OCI-LY3 (cell line): ENCODE data around the gene TBATA.

Experiments
- EZH2phosphoT487 ChIP-seq: fragments of 200-600 bp; shearing (Covaris generic); IDR thresholded peaks from 2 replicates; pipeline ENCODE4 v1.6.1; 2018; ENCODE audit warnings: antibody characterized with exemption, mixed run types, low read depth
- TF ChIP-seq, protein P1 (sequence below): fragments of 200-600, 300-600 bp; sonication (generic); IDR thresholded peaks from 2 replicates; pipeline ENCODE4 v1.5.1; 2014; ENCODE audit warnings: antibody characterized with exemption, low read length, low read depth

DNA sequence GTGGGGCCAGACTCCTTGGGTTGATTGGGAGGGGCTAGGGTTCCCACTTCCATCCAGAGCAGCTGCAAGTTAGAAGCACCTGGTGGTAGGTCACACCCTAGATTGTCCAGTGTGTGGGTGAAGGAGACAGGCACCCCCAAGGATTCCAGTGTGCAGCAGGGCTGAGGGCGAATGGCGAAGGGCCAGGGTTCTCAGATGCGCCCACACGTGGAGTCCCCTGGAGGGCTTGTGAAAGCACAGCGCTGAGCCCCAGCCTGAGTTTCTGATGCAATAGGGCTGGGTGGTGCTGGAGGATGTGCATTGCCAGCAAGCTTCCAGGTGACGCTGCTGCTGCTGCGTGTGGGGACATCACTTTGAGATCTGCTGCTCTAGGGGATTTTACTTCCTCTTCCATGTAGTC lies 25.4 kb downstream of the TBATA start:
- no peak for TF ChIP-seq EZH2phosphoT487
- TF ChIP-seq, protein P1, sequence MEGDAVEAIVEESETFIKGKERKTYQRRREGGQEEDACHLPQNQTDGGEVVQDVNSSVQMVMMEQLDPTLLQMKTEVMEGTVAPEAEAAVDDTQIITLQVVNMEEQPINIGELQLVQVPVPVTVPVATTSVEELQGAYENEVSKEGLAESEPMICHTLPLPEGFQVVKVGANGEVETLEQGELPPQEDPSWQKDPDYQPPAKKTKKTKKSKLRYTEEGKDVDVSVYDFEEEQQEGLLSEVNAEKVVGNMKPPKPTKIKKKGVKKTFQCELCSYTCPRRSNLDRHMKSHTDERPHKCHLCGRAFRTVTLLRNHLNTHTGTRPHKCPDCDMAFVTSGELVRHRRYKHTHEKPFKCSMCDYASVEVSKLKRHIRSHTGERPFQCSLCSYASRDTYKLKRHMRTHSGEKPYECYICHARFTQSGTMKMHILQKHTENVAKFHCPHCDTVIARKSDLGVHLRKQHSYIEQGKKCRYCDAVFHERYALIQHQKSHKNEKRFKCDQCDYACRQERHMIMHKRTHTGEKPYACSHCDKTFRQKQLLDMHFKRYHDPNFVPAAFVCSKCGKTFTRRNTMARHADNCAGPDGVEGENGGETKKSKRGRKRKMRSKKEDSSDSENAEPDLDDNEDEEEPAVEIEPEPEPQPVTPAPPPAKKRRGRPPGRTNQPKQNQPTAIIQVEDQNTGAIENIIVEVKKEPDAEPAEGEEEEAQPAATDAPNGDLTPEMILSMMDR: no peak
